TTC549 (cell line): Measurements from ENCODE around the gene ELF1.
"Not testable (repeated sequence)": the region's sequence is repeated elsewhere in the genome, so short reads cannot be mapped to it uniquely, and the experiment has no call there.

Source experiments
- FAIRE-seq: peaks from 2 replicates; lab custom pipeline; 2012; peaks lifted over from hg19 to GRCh38; lab: Jason Lieb, UNC

The ELF1 gene

DNA sequence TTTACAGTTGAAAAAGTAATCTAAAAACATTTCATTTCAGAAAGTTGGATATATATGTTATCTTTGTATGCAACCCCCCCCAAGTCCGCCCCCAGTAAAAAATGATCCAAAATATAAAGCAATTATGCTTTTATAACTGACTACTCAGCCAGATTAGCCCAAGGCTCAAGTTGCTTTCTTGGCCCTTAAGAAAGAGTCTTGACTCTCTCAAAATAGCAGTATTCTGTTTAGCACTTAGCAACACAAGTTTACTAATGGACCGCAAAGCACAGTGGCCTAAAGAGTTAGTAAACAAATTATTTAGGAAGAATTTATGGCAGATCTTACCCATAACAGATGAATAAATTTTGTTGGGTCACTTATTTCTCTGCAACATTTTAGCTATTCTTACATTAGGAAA lies 86.9 kb downstream of the ELF1 start:
- no peak for FAIRE-seq

DNA sequence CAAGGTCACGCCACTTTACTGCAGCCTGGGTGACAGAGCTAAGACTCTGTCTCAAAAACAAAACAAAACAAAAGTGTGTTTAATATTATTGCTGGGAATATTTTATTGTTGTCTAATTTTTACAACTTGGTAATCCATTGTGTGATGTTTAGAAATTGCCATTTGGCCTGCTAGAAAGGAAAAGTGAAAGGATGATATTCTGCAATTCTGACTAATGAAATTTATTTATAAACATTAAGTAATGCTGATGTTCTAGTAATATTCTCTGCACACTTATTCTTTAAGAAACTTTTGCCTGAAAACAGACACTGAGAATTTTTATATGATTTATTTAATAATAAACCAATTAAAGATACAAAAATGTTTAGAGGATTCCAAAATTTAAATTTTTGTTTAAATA lies 87.4 kb downstream of the ELF1 start:
- no peak for FAIRE-seq

GRCh38 chr13:40929883-40930282 lies 89.2 kb downstream of the ELF1 start:
- FAIRE-seq, result not testable (repeated sequence)

GRCh38 chr13:40928980-40929379 lies 90.1 kb downstream of the ELF1 start:
- FAIRE-seq, result no peak

GRCh38 chr13:40927929-40928328 lies 91.2 kb downstream of the ELF1 start:
- FAIRE-seq, result no peak

GRCh38 chr13:40923867-40924266 lies 95.2 kb downstream of the ELF1 start:
- no peak for FAIRE-seq

- FAIRE-seq, result no peak
Observed at GRCh38 chr13:40922437-40923040, 96.6 kb downstream of the ELF1 start.

- no peak for FAIRE-seq
Observed at GRCh38 chr13:40920826-40921225, 98.3 kb downstream of the ELF1 start.

DNA sequence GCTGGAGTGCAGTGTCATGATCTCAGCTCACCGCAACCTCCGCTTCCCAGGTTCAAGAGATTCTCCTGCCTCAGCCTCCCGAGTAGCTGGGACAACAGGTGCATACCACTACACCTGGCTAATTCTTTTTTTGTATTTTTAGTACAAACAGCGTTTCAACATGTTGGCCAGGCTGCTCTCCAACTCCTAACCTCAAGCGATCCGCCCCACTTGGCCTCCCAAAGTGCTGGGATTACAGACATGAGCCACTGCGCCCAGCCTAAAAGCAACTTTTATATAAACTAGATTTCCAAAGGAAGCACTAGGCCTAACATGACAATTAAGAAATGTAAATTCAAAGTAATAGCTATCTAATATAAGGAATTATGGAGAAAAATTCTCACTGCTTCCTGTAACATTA lies 99.2 kb downstream of the ELF1 start:
- not testable (repeated sequence) for FAIRE-seq

DNA sequence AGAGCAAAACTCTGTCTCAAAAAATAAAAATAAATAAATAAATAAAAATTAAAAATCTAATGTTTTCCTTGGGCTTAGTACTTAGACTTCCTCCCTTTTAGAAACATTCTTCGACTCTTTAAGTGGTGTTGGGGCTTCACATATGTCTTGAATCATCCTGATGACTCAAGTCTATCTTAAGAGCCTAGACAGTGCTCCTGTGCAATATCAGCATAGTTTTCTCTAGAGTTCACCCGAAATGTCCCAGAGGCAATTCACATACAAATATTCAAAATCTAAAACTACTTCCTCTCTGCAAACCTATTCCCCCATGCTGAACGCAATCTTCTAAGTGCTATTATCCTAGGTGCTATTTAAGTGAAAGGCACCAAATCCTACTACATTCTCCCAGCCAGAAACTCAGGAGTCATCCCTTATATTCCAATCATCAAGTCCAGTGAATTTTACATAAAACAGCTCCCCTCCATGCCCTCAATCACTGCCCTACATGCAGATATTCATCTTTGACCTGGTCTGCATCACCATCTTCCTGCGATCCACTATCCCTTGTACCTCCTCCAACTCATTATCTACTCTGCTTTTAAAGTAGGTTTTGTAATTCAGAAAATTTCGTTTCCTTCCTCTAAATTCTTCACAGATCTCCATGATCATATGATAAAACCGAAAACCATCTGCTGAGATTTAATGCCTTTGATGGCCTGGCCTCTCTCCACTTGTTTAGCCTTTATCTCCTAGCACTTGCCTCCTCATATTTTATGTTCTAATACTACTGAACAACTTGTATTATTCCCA lies 102.7 kb downstream of the ELF1 start:
- no peak for FAIRE-seq

- not testable (repeated sequence) for FAIRE-seq
Observed at GRCh38 chr13:40914863-40915262, 104.3 kb downstream of the ELF1 start.

GRCh38 chr13:40911341-40911740 lies 107.8 kb downstream of the ELF1 start:
- FAIRE-seq, result no peak

- FAIRE-seq, result no peak
Observed at GRCh38 chr13:40910324-40911050, 108.6 kb downstream of the ELF1 start.

DNA sequence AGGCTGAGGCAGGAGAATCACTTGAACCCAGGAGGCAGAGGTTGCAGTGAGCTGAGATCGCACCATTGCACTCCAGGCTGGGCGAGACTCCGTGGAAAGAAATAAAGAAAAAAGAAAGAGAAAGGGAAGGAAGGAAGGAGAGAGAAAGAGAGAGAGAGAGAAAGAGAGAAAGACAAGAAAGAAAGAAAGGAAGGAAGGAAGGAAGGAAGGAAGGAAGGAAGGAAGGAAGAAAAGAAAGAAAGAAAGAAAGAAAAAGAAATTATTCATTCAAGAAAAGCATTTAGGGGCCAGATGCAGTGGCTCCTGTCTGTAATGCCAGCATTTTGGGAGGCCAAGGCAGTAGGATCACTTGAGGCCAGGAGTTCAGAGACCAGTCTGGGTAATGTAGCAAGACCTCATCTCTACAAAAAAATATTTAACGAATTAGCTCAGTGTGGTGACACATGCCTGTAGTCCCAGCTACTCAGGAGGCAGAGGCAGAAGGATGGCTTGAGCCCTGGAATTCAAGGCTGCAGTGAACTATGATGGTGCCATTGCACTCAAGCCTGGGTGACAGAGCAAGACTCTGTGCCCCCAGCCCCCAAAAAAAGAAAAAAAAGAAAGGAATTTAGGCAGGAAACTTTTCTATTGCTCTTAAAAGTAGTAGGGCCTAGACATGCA lies 109.4 kb downstream of the ELF1 start:
- FAIRE-seq, result not testable (repeated sequence)

GRCh38 chr13:40908546-40908945 lies 110.6 kb downstream of the ELF1 start:
- FAIRE-seq, result no peak

DNA sequence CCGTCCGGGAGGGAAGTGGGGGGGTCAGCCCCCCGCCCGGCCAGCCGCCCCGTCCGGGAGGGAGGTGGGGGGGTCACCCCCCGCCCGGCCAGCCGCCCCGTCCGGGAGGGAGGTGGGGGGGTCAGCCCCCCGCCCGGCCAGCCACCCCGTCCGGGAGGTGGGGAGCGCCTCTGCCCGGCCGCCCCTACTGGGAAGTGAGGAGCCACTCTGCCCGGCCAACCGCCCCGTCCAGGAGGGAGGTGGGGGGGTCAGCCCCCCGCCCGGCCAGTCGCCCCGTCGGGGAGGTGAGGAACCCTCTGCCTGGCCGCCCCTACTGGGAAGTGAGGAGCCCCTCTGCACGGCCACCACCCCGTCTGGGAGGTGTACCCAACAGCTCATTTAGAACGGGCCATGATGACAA lies 118.1 kb downstream of the ELF1 start:
- FAIRE-seq, result not testable (repeated sequence)

DNA sequence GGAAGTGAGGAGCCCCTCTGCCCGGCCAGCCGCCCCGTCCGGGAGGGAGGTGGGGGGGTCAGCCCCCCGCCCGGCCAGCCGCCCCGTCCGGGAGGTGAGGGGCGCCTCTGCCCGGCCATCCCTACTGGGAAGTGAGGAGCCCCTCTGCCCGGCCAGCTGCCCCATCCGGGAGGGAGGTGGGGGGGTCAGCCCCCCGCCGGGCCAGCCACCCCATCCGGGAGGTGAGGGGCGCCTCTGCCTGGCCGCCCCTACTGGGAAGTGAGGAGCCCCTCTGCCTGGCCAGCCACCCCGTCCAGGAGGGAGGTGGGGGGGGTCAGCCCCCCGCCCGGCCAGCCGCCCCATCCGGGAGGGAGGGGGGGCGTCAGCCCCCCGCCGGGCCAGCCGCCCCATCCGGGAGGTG lies 118.5 kb downstream of the ELF1 start:
- FAIRE-seq, result not testable (repeated sequence)

DNA sequence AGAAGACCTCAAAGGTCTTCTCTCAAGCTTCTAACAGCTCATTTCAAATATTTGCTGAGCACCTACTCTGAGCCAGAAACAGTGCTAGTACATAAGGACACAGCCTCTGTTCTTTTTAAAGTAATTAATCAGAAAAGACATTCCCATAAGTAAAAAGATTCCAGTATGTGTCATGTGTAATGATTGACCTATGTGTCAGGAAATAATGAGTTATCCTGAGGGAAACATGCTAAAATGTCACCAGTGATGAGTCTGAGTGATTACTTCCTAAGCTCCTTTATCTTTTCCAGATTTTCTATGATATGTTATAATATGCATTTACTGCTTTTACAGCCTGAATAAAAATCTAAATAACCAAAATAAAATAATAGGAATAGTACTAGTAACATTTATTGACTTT lies 122.1 kb downstream of the ELF1 start:
- no peak for FAIRE-seq

DNA sequence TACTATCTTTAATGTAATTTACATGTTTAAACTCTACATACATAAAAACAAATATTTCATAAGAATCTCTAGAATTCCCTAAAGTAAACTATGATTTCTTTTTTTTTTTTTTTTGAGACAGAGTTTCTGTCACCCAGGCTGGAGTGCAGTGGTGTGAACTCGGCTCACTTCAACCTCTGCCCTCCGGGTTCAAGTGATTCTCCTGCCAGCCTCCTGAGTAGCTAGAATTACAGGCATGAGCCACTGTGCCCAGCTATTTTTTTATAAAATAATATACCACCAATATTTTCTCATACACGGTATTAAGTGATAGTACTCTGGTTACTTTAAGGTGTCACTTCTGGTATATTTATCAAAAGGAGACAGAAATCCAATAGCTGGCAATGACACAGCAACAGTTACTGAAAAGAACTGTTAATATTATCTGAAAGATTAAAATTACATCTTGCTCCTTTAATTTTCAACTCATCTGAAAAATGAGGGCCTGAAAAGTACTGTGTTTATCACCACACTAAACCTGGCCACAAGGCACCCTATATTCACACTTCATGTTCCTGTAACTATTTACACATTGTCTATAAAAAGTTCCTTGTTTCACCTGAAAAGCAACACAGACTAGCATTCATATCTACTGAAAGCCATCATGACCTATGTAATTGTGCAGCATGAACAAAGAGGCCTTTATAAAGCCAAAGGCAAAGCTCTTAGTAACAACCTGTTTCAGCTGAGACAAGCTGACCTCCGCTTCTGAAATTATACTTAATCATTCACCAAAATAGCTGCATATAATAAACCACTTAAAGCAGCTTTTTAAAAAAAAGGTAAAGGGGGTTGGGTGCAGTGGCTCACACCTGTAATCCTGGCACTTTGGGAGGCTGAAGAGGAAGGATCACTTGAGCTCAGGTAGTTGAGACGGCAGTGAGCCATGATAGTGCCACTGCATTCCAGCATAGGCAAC lies 123.6 kb downstream of the ELF1 start:
- FAIRE-seq, result no peak

- not testable (repeated sequence) for FAIRE-seq
Observed at GRCh38 chr13:40893573-40893972, 125.5 kb downstream of the ELF1 start.

- no peak for FAIRE-seq
Observed at GRCh38 chr13:40886017-40886416, 133.1 kb downstream of the ELF1 start.

DNA sequence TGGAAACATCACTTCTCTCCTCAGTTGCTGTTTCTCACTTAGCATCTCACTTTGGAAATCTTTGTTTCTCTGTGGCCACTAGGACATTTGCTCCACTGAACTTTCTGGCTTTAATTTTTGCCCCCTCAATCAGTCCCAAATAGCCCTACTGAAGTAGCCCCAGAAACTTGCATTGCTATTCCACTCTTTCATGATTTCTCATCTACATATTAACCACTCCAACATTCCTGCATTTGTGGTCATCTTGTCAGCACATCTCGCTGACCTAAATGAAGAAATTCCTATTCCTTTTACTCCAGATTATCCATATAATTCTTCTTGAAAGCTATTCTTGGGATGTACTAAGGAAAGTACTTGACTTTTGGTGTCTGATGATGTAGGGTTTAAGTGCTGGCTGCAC lies 134.9 kb downstream of the ELF1 start:
- FAIRE-seq, result not testable (repeated sequence)
